ENCODE measurements around the gene RAF1.

DNA sequence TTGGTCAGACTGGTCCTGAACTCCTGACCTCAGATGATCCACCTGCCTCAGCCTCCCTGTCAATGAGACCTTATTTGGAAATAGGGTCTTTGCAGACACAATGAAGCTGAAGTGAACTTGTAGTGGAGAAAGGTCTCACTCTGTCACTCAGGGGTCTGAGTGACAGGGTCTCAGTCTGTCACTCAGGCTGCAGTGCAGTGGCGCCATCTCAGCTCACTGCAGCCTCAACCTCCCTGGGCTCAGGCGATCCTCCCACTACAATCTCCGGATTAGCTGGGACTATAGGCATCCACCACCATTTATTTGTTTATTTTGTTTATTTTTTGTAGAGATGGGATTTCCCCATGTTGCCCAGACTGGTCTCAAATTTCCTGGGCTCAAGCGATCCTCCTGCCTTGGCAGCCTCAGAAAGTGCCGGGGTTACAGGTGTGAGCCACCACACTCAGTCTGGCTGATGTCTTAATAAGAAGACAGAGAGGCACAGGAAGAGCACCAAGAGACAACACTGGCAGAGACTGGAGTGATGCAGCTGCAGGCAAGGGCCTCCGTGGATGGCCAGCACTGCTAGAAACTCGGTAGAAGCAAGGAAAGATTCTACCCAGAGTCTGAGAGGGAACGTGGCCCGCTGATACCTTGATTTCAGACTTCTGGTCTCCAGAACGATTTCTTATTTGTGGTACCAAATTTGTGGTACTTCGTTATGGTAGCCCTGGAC lies 26.2 kb upstream of the RAF1 start:
- TF ChIP-seq, protein P1, sequence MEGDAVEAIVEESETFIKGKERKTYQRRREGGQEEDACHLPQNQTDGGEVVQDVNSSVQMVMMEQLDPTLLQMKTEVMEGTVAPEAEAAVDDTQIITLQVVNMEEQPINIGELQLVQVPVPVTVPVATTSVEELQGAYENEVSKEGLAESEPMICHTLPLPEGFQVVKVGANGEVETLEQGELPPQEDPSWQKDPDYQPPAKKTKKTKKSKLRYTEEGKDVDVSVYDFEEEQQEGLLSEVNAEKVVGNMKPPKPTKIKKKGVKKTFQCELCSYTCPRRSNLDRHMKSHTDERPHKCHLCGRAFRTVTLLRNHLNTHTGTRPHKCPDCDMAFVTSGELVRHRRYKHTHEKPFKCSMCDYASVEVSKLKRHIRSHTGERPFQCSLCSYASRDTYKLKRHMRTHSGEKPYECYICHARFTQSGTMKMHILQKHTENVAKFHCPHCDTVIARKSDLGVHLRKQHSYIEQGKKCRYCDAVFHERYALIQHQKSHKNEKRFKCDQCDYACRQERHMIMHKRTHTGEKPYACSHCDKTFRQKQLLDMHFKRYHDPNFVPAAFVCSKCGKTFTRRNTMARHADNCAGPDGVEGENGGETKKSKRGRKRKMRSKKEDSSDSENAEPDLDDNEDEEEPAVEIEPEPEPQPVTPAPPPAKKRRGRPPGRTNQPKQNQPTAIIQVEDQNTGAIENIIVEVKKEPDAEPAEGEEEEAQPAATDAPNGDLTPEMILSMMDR (IDR thresholded peaks at IDR 0.05; ENCODE audit: low read length): no peak
- no peak for TF ChIP-seq EZH2 (optimal IDR thresholded peaks at IDR 0.05; ENCODE audit: low read depth, low read length)

Data from MM.1S (cell line).